GM23338 (cell line): ENCODE results near the gene CDYL. TPM values are rescaled to one million over a fixed set of nuclear protein-coding genes. Genes with fewer than 3 reads are reported as not detected.

ENCODE experiments used
- ATAC-seq: fragments of 200-7000 bp; cut with Tn5 transposase; 3 replicates; pipeline ENCODE4 v1.9.1; 2020
- DNase-seq: peaks from one replicate; pipeline ENCODE4 v3.0.0-alpha.2; 2015; ENCODE audit warnings: low spot score
- H2AFZ ChIP-seq: fragments of 200-600 bp; sonication (generic); 2 replicates; pipeline ENCODE4 v1.8.0; 2016; ENCODE audit warnings: antibody characterized with exemption, mild to moderate bottlenecking, moderate library complexity
- H3F3A ChIP-seq: fragments of 200-600 bp; sonication (generic); replicated peaks from 2 replicates; pipeline ENCODE4 v1.8.0; 2017; ENCODE audit warnings: antibody characterized with exemption, mixed run types, low read depth
- H3K27ac ChIP-seq: fragments of 200-600 bp; sonication (generic); 2 replicates; pipeline ENCODE4 v1.6.1; 2016; ENCODE audit warnings: low read depth
- H3K27me3 ChIP-seq: fragments of 200-600 bp; sonication (generic); 2 replicates; pipeline ENCODE4 v1.8.0; 2016; ENCODE audit warnings: mild to moderate bottlenecking, mixed run types, moderate library complexity; ENCODE audit not compliant: insufficient read depth
- H3K36me3 ChIP-seq: fragments of 200-600 bp; sonication (generic); 2 replicates; pipeline ENCODE4 v1.8.0; 2016; ENCODE audit warnings: mild to moderate bottlenecking; ENCODE audit not compliant: insufficient read depth
- H3K4me1 ChIP-seq: fragments of 200-600 bp; sonication (generic); 2 replicates; pipeline ENCODE4 v1.8.0; 2016; ENCODE audit warnings: mild to moderate bottlenecking, moderate library complexity; ENCODE audit not compliant: insufficient read depth
- H3K4me2 ChIP-seq: fragments of 200-600 bp; sonication (generic); 2 replicates; pipeline ENCODE4 v1.7.1; 2017; ENCODE audit warnings: mixed run types
- H3K4me3 ChIP-seq: fragments of 200-600 bp; sonication (generic); 2 replicates; pipeline ENCODE4 v1.6.1; 2016; ENCODE audit warnings: mixed run types
- H3K79me2 ChIP-seq: fragments of 200-600 bp; sonication (generic); replicated peaks from 2 replicates; pipeline ENCODE4 v1.8.0; 2017; ENCODE audit warnings: mild to moderate bottlenecking; ENCODE audit not compliant: insufficient read depth
- H3K9me2 ChIP-seq: fragments of 200-600 bp; sonication (generic); 2 replicates; pipeline ENCODE4 v1.8.0; 2017; ENCODE audit not compliant: insufficient read depth
- H4K20me1 ChIP-seq: fragments of 200-600 bp; sonication (generic); replicated peaks from 2 replicates; pipeline ENCODE4 v1.8.0; 2017; ENCODE audit warnings: mild to moderate bottlenecking; ENCODE audit not compliant: insufficient read depth
- H3K27ac Mint-ChIP-seq: 2 replicates; pipeline ENCODE4 v1.8.0; 2020; ENCODE audit warnings: inconsistent platforms, mild to moderate bottlenecking, moderate library complexity, mixed read lengths
- H3K27me3 Mint-ChIP-seq: 3 replicates; pipeline ENCODE4 v1.8.0; 2022; ENCODE audit warnings: low read depth, mild to moderate bottlenecking, moderate library complexity, mixed read lengths, inconsistent platforms; ENCODE audit not compliant: insufficient read depth, poor library complexity
- H3K36me3 Mint-ChIP-seq: 3 replicates; pipeline ENCODE4 v1.8.0; 2021; ENCODE audit warnings: low read depth, mild to moderate bottlenecking, inconsistent platforms, moderate library complexity, mixed read lengths
- H3K4me1 Mint-ChIP-seq: 3 replicates; pipeline ENCODE4 v1.8.0; 2020; ENCODE audit warnings: mild to moderate bottlenecking, inconsistent platforms, mixed read lengths
- H3K4me3 Mint-ChIP-seq: 3 replicates; pipeline ENCODE4 v1.8.0; 2021; ENCODE audit warnings: moderate library complexity, mild to moderate bottlenecking, inconsistent platforms, mixed read lengths
- H3K9me3 Mint-ChIP-seq: 3 replicates; pipeline ENCODE4 v1.8.0; 2020; ENCODE audit warnings: moderate library complexity, mild to moderate bottlenecking, inconsistent platforms, mixed read lengths
- CREB1 ChIP-seq: fragments of 250-450 bp; sonication (Bioruptor Pico); IDR thresholded peaks from 2 replicates; pipeline ENCODE4 v1.5.0; 2020; ENCODE audit warnings: low read depth, mild to moderate bottlenecking, moderate library complexity
- CTCF ChIP-seq, 2 experiments: fragments of 200-600 bp in 1 of 2; sonication (generic) in 1 of 2; conservative IDR thresholded peaks; 2 replicates each; pipeline versions ENCODE4 v1.5.1 to v1.6.1; 2016 to 2017; ENCODE audit warnings: antibody characterized with exemption in 2 of 2, low read depth in 2 of 2, mild to moderate bottlenecking in 2 of 2, moderate library complexity in 1 of 2
- ETS1 ChIP-seq: IDR thresholded peaks from 2 replicates; pipeline ENCODE4 v1.6.1; 2016; ENCODE audit warnings: antibody characterized with exemption
- JUNB ChIP-seq: IDR thresholded peaks from one replicate; pipeline ENCODE4 v1.6.1; 2016; ENCODE audit warnings: antibody characterized with exemption; ENCODE audit not compliant: unreplicated experiment
- STAT1 ChIP-seq: IDR thresholded peaks from one replicate; pipeline ENCODE4 v1.6.1; 2016; ENCODE audit warnings: antibody characterized with exemption; ENCODE audit not compliant: unreplicated experiment
- ZNF331 ChIP-seq: fragments of 250-450 bp; sonication (Bioruptor Pico); IDR thresholded peaks from 2 replicates; pipeline ENCODE4 v1.5.0; 2020; ENCODE audit warnings: low read depth, mild to moderate bottlenecking, moderate library complexity
- ZNF462 ChIP-seq: fragments of 250-450 bp; sonication (Bioruptor Pico); IDR thresholded peaks from 2 replicates; pipeline ENCODE4 v1.5.0; 2020; ENCODE audit warnings: mild to moderate bottlenecking, moderate library complexity
- polyA plus RNA-seq: library from polyadenylated mRNA; unstranded; fragments of >200 nt; fragmentation: Nextera tagmentation; extraction: Ambion mirVana; gene quantifications from 2 replicates; pipeline ENCODE4 v1.2.1, GENCODE V29; 2016
- total RNA-seq: library from RNA; depleted of rRNA; stranded (reverse); fragments of >200 nt; shearing (Covaris generic); gene quantifications from 2 replicates; pipeline ENCODE4 v1.2.3, GENCODE V29; 2014

CDYL gene
- total and polyA plus RNA-seq, 2 experiments from 2014 or later: 67.2 to 128 TPM

GRCh38 chr6:4853782-4854511 lies 77.7 kb downstream of the CDYL start (continued):
- TF ChIP-seq CREB1 (no peak), JUNB (no peak), ZNF331 (CRISPR knock-in tag) (no peak), CTCF (conservative IDR thresholded peaks at IDR 0.05; ENCODE audit: low read depth in 2 of 2) (no peak), ETS1 (no peak), STAT1 (no peak)

- H3K79me2 ChIP-seq: peaks cover 100% of the 10 kb centered on the region
These were observed 80.6 kb downstream of the CDYL start for GRCh38 chr6:4856785-4857184.

More at GRCh38 chr6:4856785-4857184, 80.6 kb downstream of the CDYL start:
- Mint-ChIP-seq H3K4me3 (no peak overlapping the region), H3K36me3 (peaks cover 10% of the 10 kb centered on the region), H3K27me3 (peaks cover 12% of the 10 kb centered on the region), H3K9me3 (no peaks in the 10 kb centered on the region), H3K27ac (no peak overlapping the region), H3K4me1 (peaks cover 72% of the 10 kb centered on the region)
- ATAC-seq: peak; percentile 20; the same call in 1 of the 3 replicates
- H3K4me1 ChIP-seq: peaks cover 31% of the 10 kb centered on the region
- H4K20me1 ChIP-seq: peaks cover 88% of the 10 kb centered on the region
- H3K27ac ChIP-seq: no peak overlapping the region
- H3K4me2 ChIP-seq: no peak overlapping the region
- no peak for DNase-seq
- no peaks in the 10 kb centered on the region for H3K27me3 ChIP-seq
- no peaks in the 10 kb centered on the region for H3K9me2 ChIP-seq
- H3K36me3 ChIP-seq: no peaks in the 10 kb centered on the region
- no peak overlapping the region for H3K4me3 ChIP-seq
- H3F3A ChIP-seq: 0 out of 2 replicates have a peak, but pooled peaks cover 3% of the 10 kb centered on the region
- no peak overlapping the region for H2AFZ ChIP-seq
- TF ChIP-seq CTCF (conservative IDR thresholded peaks at IDR 0.05; ENCODE audit: low read depth in 2 of 2) (peak in 1 of 2 experiments; percentile 9; a peak in 1 of 4 replicates), ZNF462 (CRISPR knock-in tag) (no peak), JUNB (no peak)
